ENCODE results near the gene ZBTB1. TPM values are rescaled to one million over a fixed set of nuclear protein-coding genes. Genes with fewer than 3 reads are reported as not detected.
A peak's percentile ranks its signal among the peaks of the same experiment; 100 is the strongest.
"Not testable (repeated sequence)": the region's sequence is repeated elsewhere in the genome, so short reads cannot be mapped to it uniquely, and the experiment has no call there.

ZBTB1 gene
- total RNA-seq, 2 donors from 2014 or later, result 18.5 to 21.2 TPM

GRCh38 chr14:64561631-64562030, 57.1 kb downstream of the ZBTB1 start:
- TF ChIP-seq CTCF (IDR thresholded peaks at IDR 0.05), result no peak
- Histone ChIP-seq H3K36me3 (no peaks in the 10 kb centered on the region), H3K4me1 (peaks cover 0 to 3% of the 10 kb centered on the region in 2 donors), H3K4me3 (no peak overlapping the region), H3K27ac (no peak overlapping the region), H3K9me3 (no peaks in the 10 kb centered on the region), H3K27me3 (no peaks in the 10 kb centered on the region)
- DNase-seq (ENCODE audit: low spot score), result no peak

- Histone ChIP-seq H3K27me3 (no peaks in the 10 kb centered on the region), H3K9me3 (no peaks in the 10 kb centered on the region), H3K36me3 (no peaks in the 10 kb centered on the region), H3K27ac (no peak overlapping the region), H3K4me3 (no peak overlapping the region), H3K4me1 (peaks cover 0 to 10% of the 10 kb centered on the region in 2 donors)
- TF ChIP-seq CTCF (IDR thresholded peaks at IDR 0.05), result no peak
- DNase-seq (ENCODE audit: low spot score), result no peak
Measured at GRCh38 chr14:64562436-64562835, 57.9 kb downstream of the ZBTB1 start.

GRCh38 chr14:64563696-64564095, 59.1 kb downstream of the ZBTB1 start:
- Histone ChIP-seq H3K36me3 (no peaks in the 10 kb centered on the region), H3K9me3 (no peaks in the 10 kb centered on the region), H3K27ac (no peak overlapping the region), H3K4me1 (peaks cover 0 to 16% of the 10 kb centered on the region in 2 donors), H3K27me3 (no peaks in the 10 kb centered on the region), H3K4me3 (no peak overlapping the region)
- no peak for TF ChIP-seq CTCF (IDR thresholded peaks at IDR 0.05)
- DNase-seq (ENCODE audit: low spot score), result no peak

- Histone ChIP-seq H3K27ac (peak overlapping the region in 1 of 2 donors; percentile 55), H3K4me3 (no peak overlapping the region), H3K9me3 (no peaks in the 10 kb centered on the region), H3K36me3 (no peaks in the 10 kb centered on the region), H3K4me1 (peaks cover 0 to 32% of the 10 kb centered on the region in 2 donors), H3K27me3 (no peaks in the 10 kb centered on the region)
- no peak for TF ChIP-seq CTCF (IDR thresholded peaks at IDR 0.05)
- DNase-seq (ENCODE audit: low spot score), result no peak
Measured at GRCh38 chr14:64566651-64567122, 62.1 kb downstream of the ZBTB1 start.

- Histone ChIP-seq H3K36me3 (no peaks in the 10 kb centered on the region), H3K9me3 (no peaks in the 10 kb centered on the region), H3K4me1 (peaks cover 0 to 42% of the 10 kb centered on the region in 2 donors), H3K27ac (peak overlapping the region; percentile 62 to 68), H3K4me3 (no peak overlapping the region), H3K27me3 (no peaks in the 10 kb centered on the region)
- peak; percentile 85 for DNase-seq (ENCODE audit: low spot score)
- TF ChIP-seq CTCF (IDR thresholded peaks at IDR 0.05), result no peak
Measured at GRCh38 chr14:64569138-64569631, 64.6 kb downstream of the ZBTB1 start.

GRCh38 chr14:64569646-64570045, 65.1 kb downstream of the ZBTB1 start:
- not testable (repeated sequence) for DNase-seq (ENCODE audit: low spot score); H3K27me3 ChIP-seq; H3K4me3 ChIP-seq; H3K9me3 ChIP-seq; H3K36me3 ChIP-seq
- Histone ChIP-seq H3K27ac (peak overlapping the region; percentile 62 to 68), H3K4me1 (peaks cover 0 to 42% of the 10 kb centered on the region in 2 donors)

Measured in right atrium auricular region (tissue), 2 donors.